Endothelial cell of hepatic sinusoid (primary cell): ENCODE results near the gene SPAG7.

Experiments used
- in situ Hi-C: cut with HindIII; loops from 2 replicates; pipeline ENCODE4 v1.10.0; 2017; ENCODE audit warnings: low sequenced_read_pairs

SPAG7 gene

GRCh38 chr17:4950746-4951204, 16.8 kb downstream of the SPAG7 start, which contains the start of gene ENO3:
TSS of gene ENO3 (plus strand) at chr17:4951119. CDS start at chr17:4951830, 711 bp downstream.
- in situ Hi-C loops = no loop called here

GRCh38 chr17:4950075-4950745, 17.4 kb downstream of the SPAG7 start:
- in situ Hi-C loops = no loop called here

- in situ Hi-C loops = loop anchor here (5.0 kb wide), 1 partner anchor 53 kb away; no protein-coding TSS in a partner anchor
Observed at GRCh38 chr17:4949321-4950074, 18.1 kb downstream of the SPAG7 start.

GRCh38 chr17:4948931-4949320, 18.7 kb downstream of the SPAG7 start:
- in situ Hi-C loops = loop anchor here (5.0 kb wide), 1 partner anchor 53 kb away; no protein-coding TSS in a partner anchor

GRCh38 chr17:4948166-4948930, 19.3 kb downstream of the SPAG7 start, which contains the start of gene PFN1:
TSS of gene PFN1 (minus strand) at chr17:4948530. CDS start at chr17:4948394, 136 bp downstream.
- in situ Hi-C loops = loop anchor here (5.0 kb wide), 1 partner anchor 54 kb away; no protein-coding TSS in a partner anchor

- in situ Hi-C loops = loop anchor here (5.0 kb wide), 1 partner anchor 55 kb away; no protein-coding TSS in a partner anchor
Observed at GRCh38 chr17:4947411-4948165, 20.0 kb downstream of the SPAG7 start.

- in situ Hi-C loops = loop anchor here (5.0 kb wide), 1 partner anchor 55 kb away; no protein-coding TSS in a partner anchor
Observed at GRCh38 chr17:4947010-4947410, 20.6 kb downstream of the SPAG7 start.

GRCh38 chr17:4946312-4946976, 21.2 kb downstream of the SPAG7 start:
- in situ Hi-C loops = loop anchor here (5.0 kb wide), 1 partner anchor 56 kb away; no protein-coding TSS in a partner anchor

- in situ Hi-C loops = loop anchor here (5.0 kb wide), 1 partner anchor 56 kb away; no protein-coding TSS in a partner anchor
Observed at GRCh38 chr17:4945944-4946280, 21.7 kb downstream of the SPAG7 start.

- in situ Hi-C loops = loop anchor here (5.0 kb wide), 1 partner anchor 57 kb away; no protein-coding TSS in a partner anchor
Observed at GRCh38 chr17:4945176-4945943, 22.3 kb downstream of the SPAG7 start.

GRCh38 chr17:4944554-4945175, 23.0 kb downstream of the SPAG7 start:
- in situ Hi-C loops = loop anchor here (5.0 kb wide), 1 partner anchor 58 kb away; no protein-coding TSS in a partner anchor

- in situ Hi-C loops = no loop called here
Observed at GRCh38 chr17:4944163-4944553, 23.5 kb downstream of the SPAG7 start.

- in situ Hi-C loops = no loop called here
Observed at GRCh38 chr17:4942760-4943508, 24.7 kb downstream of the SPAG7 start.

- in situ Hi-C loops = no loop called here
Observed at GRCh38 chr17:4941319-4941610, 26.4 kb downstream of the SPAG7 start.

- in situ Hi-C loops = no loop called here
Observed at GRCh38 chr17:4940555-4941318, 26.9 kb downstream of the SPAG7 start.

- in situ Hi-C loops = no loop called here
Observed at GRCh38 chr17:4939796-4940554, 27.6 kb downstream of the SPAG7 start, which contains the start of the genes RNF167 and SLC25A11. TSS of gene RNF167 (plus strand) at chr17:4940268. CDS start at chr17:4940910, 642 bp downstream. TSS of gene SLC25A11 (minus strand) at chr17:4940046. CDS start at chr17:4939910, 136 bp downstream.
